B cell (primary cell): ENCODE measurements around the gene MED13. TPM values are rescaled to one million over a fixed set of nuclear protein-coding genes. Genes with fewer than 3 reads are reported as not detected.

Source experiments
- ATAC-seq: fragments of 200-7000 bp; cut with Tn5 transposase; one replicate; pipeline ENCODE4 v1.10.0; 2021; ENCODE audit warnings: low read depth, mild to moderate bottlenecking, moderate number of reproducible peaks, moderate library complexity
- CTCF ChIA-PET: fragments of 350-600 bp; sonication (Branson Sonifier 250); formaldehyde crosslinking; loops from one replicate; lab custom pipeline; 2021; ENCODE audit warnings: antibody characterized with exemption, inconsistent platforms; lab: Charles Lee
- POLR2A ChIA-PET: fragments of 350-600 bp; sonication (Branson Sonifier 250); formaldehyde crosslinking; loops from one replicate; lab custom pipeline; 2021; ENCODE audit warnings: antibody characterized with exemption; lab: Charles Lee
- DNase-seq: peaks from one replicate; pipeline ENCODE4 v3.0.0; 2013
- H2AFZ ChIP-seq: 2 replicates; pipeline ENCODE4 v1.6.1; 2012; ENCODE audit warnings: mild to moderate bottlenecking, low read depth, low read length; ENCODE audit not compliant: insufficient read depth, poor library complexity, severe bottlenecking
- H3K27ac ChIP-seq, 2 donors: 1 replicate in 1 of 2; 2 replicates in 1 of 2; pipeline ENCODE4 v1.5.1; 2012 to 2013; ENCODE audit warnings: low read length in 2 of 2, mild to moderate bottlenecking in 2 of 2, moderate library complexity in 1 of 2
- H3K27me3 ChIP-seq, 4 experiments: fragments of 200-600 bp in 1 of 4; sonication (generic) in 1 of 4; replicated peaks in 1 of 4; 1 replicate in 2 of 4; 2 replicates in 2 of 4; pipeline versions ENCODE4 v1.6.1 to v1.7.0; 2013 to 2016; ENCODE audit warnings: low read length in 3 of 4, mild to moderate bottlenecking in 2 of 4, mixed read lengths in 1 of 4, moderate library complexity in 1 of 4; ENCODE audit not compliant: insufficient read depth in 4 of 4, control insufficient read depth in 3 of 4; ENCODE audit errors: control extremely low read depth in 1 of 4
- H3K36me3 ChIP-seq, 2 experiments: replicated peaks in 1 of 2; 1 replicate in 1 of 2; 2 replicates in 1 of 2; pipeline versions ENCODE4 v1.6.1 to v1.7.1; 2013; ENCODE audit warnings: low read length in 1 of 2; ENCODE audit not compliant: insufficient read depth in 2 of 2, control insufficient read depth in 1 of 2; ENCODE audit errors: control extremely low read depth in 1 of 2, extremely low read depth in 1 of 2
- H3K4me1 ChIP-seq, 2 donors: fragments of 200-600 bp in 1 of 2; sonication (generic) in 1 of 2; 1 replicate in 1 of 2; 2 replicates in 1 of 2; pipeline versions ENCODE4 v1.5.1 to v1.6.1; 2013 to 2017; ENCODE audit warnings: low read length in 2 of 2; ENCODE audit not compliant: control insufficient read depth in 2 of 2, insufficient read depth in 2 of 2
- H3K4me2 ChIP-seq: replicated peaks from 2 replicates; pipeline ENCODE3; 2012; ENCODE audit warnings: mild to moderate bottlenecking, low read depth, low read length; ENCODE audit not compliant: poor library complexity, severe bottlenecking
- H3K4me3 ChIP-seq, 5 experiments: fragments of 200-600 bp in 1 of 5; sonication (generic) in 1 of 5; 1 replicate in 3 of 5; 2 replicates in 2 of 5; pipeline versions ENCODE4 v1.5.1 to v1.7.0; 2011 to 2016; ENCODE audit warnings: low read length in 4 of 5, mild to moderate bottlenecking in 4 of 5, low read depth in 2 of 5, control low read depth in 1 of 5, moderate library complexity in 1 of 5; ENCODE audit not compliant: insufficient read depth in 1 of 5; ENCODE audit errors: control extremely low read depth in 1 of 5, extremely low read depth in 1 of 5
- H3K79me2 ChIP-seq: fragments of 200-600 bp; sonication (generic); one replicate; pipeline ENCODE4 v1.6.0; 2016; ENCODE audit warnings: low read length; ENCODE audit not compliant: control insufficient read depth, insufficient read depth
- H3K9ac ChIP-seq: fragments of 200-600 bp; sonication (generic); 2 replicates; pipeline ENCODE4 v1.6.1; 2017; ENCODE audit warnings: mild to moderate bottlenecking, low read length, moderate library complexity
- H3K9me3 ChIP-seq, 3 donors: one replicate each; pipeline versions ENCODE4 v1.6.1 to v1.7.1; 2013; ENCODE audit warnings: low read length in 2 of 3; ENCODE audit not compliant: control insufficient read depth in 2 of 3, insufficient read depth in 1 of 3; ENCODE audit errors: control extremely low read depth in 1 of 3
- H4K20me1 ChIP-seq: 2 replicates; pipeline ENCODE4 v1.6.0; 2012; ENCODE audit warnings: mild to moderate bottlenecking, low read length; ENCODE audit not compliant: insufficient read depth, control insufficient read depth, poor library complexity, severe bottlenecking
- H3K27ac Mint-ChIP-seq: one replicate; pipeline ENCODE4 v1.8.0; 2021; ENCODE audit warnings: mixed read lengths
- H3K27me3 Mint-ChIP-seq: one replicate; pipeline ENCODE4 v1.8.0; 2021; ENCODE audit warnings: mixed read lengths
- H3K4me1 Mint-ChIP-seq: one replicate; pipeline ENCODE4 v1.8.0; 2021; ENCODE audit warnings: mixed read lengths
- H3K4me3 Mint-ChIP-seq: one replicate; pipeline ENCODE4 v1.8.0; 2021; ENCODE audit warnings: mixed read lengths
- H3K9me3 Mint-ChIP-seq: one replicate; pipeline ENCODE4 v1.8.0; 2022; ENCODE audit warnings: mixed read lengths; ENCODE audit not compliant: insufficient read depth
- EZH2 ChIP-seq: IDR thresholded peaks from 2 replicates; pipeline ENCODE4 v1.6.1; 2012; ENCODE audit warnings: borderline replicate concordance, low read depth, mild to moderate bottlenecking, moderate library complexity, low read length; ENCODE audit not compliant: insufficient read depth, poor library complexity, severe bottlenecking
- WGBS: methylation state at CpG from one replicate; pipeline ENCODE4 v1.1.5; 2013; ENCODE audit warnings: missing lambda C conversion rate; ENCODE audit not compliant: insufficient coverage; 5-methylcytosine and 5-hydroxymethylcytosine counted together
- intact Hi-C: fragments of 100-400 bp; cut with micrococcal nuclease; formaldehyde crosslinking; loops from one replicate; pipeline ENCODE4 v1.10.0; 2022
- polyA plus RNA-seq: library from polyadenylated mRNA; depleted of rRNA; stranded (reverse); fragments of >200 nt; gene quantifications from 2 replicates; pipeline ENCODE4 v1.2.3, GENCODE V29; 2012
- total RNA-seq, 2 donors: library from RNA; stranded (reverse); fragments of 120-200 nt in 1 of 2; gene quantifications; 1 replicate in 1 of 2; 2 replicates in 1 of 2; pipeline versions ENCODE4 v1.2.3 to v1.2.4, GENCODE V29; 2013 to 2022
- TF ChIP-seq, protein P1 (sequence below): fragments of 200-600 bp; IDR thresholded peaks from one replicate; pipeline ENCODE4 v1.8.0; 2022; ENCODE audit warnings: antibody characterized with exemption, mild to moderate bottlenecking

The MED13 gene
- total and polyA plus RNA-seq, 2 donors (not counting 1 experiment from before 2014, with no cell fraction given): 17.3 to 120 TPM

DNA sequence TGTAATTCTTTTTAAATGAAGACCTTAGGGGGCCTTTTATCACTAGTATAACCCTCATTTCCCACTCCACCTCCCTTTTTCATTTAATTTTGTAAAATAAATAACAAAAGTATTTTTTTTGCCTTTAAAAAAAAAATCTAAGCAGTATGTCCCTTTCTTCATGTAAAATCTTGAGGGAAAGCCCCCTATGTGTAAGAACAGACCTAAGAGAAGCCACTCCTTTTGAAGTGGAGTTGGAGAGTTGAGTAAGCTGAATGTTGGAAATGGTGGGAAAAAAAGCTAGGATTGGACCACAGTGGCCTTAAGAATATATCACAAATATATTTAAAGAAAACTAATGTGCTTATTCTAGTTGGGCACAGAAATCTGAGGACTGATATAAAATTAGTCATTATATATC is 92.8 kb downstream of the MED13 start:
- Histone ChIP-seq H3K9ac (no peak overlapping the region), H3K79me2 (no peaks in the 10 kb centered on the region), H3K4me3 (no peak overlapping the region), H3K9me3 (no peaks in the 10 kb centered on the region), H3K4me1 (no peaks in the 10 kb centered on the region), H3K4me2 (no peak overlapping the region), H3K27ac (no peak overlapping the region), H4K20me1 (no peaks in the 10 kb centered on the region), H3K36me3 (peaks cover 1 to 50% of the 10 kb centered on the region in 2 experiments), H2AFZ (no peak overlapping the region), H3K27me3 (no peaks in the 10 kb centered on the region)
- peaks cover 8% of the 10 kb centered on the region for H3K4me1 Mint-ChIP-seq
- DNase-seq (no peak), ATAC-seq (no peak)
- intact Hi-C loops: no loop called here
- no peaks in the 10 kb centered on the region for H3K9me3 Mint-ChIP-seq
- CTCF ChIA-PET: no interaction called here
- no peak for TF ChIP-seq EZH2
- TF ChIP-seq, protein P1, sequence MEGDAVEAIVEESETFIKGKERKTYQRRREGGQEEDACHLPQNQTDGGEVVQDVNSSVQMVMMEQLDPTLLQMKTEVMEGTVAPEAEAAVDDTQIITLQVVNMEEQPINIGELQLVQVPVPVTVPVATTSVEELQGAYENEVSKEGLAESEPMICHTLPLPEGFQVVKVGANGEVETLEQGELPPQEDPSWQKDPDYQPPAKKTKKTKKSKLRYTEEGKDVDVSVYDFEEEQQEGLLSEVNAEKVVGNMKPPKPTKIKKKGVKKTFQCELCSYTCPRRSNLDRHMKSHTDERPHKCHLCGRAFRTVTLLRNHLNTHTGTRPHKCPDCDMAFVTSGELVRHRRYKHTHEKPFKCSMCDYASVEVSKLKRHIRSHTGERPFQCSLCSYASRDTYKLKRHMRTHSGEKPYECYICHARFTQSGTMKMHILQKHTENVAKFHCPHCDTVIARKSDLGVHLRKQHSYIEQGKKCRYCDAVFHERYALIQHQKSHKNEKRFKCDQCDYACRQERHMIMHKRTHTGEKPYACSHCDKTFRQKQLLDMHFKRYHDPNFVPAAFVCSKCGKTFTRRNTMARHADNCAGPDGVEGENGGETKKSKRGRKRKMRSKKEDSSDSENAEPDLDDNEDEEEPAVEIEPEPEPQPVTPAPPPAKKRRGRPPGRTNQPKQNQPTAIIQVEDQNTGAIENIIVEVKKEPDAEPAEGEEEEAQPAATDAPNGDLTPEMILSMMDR: no peak
- H3K27me3 Mint-ChIP-seq: no peaks in the 10 kb centered on the region
- no peak overlapping the region for H3K27ac Mint-ChIP-seq
- no peak overlapping the region for H3K4me3 Mint-ChIP-seq
- POLR2A ChIA-PET: no interaction called here

DNA sequence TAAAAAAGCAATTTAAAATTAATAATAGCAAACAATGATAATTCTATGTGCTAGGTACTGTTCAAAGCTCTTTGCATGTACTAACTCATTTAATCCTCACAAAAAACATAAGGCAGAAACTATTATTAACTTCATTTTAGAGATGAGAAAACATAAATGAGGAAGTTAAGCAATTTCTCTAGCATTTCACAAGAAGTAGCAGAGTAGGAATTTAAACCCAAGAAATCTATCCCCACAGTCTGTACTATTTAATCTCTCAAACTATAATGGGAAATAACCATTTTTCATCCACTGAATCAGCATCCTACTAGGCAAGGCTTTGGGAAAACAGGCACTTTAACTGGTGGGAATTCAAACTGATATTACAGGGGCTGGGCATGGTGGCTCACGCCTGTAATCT is 95.0 kb downstream of the MED13 start:
- ChIA-PET CTCF (no interaction called here), POLR2A (no interaction called here)
- Histone ChIP-seq H3K27ac (no peak overlapping the region), H3K27me3 (no peaks in the 10 kb centered on the region), H3K9ac (no peak overlapping the region), H3K4me3 (no peak overlapping the region), H3K9me3 (no peaks in the 10 kb centered on the region), H2AFZ (no peak overlapping the region), H3K79me2 (no peaks in the 10 kb centered on the region), H4K20me1 (peaks cover 2% of the 10 kb centered on the region), H3K4me1 (no peaks in the 10 kb centered on the region), H3K4me2 (no peak overlapping the region), H3K36me3 (peaks cover 4 to 66% of the 10 kb centered on the region in 2 experiments)
- no peaks in the 10 kb centered on the region for H3K27me3 Mint-ChIP-seq
- intact Hi-C loops: no loop called here
- ATAC-seq: no peak
- DNase-seq: no peak
- WGBS: no CpG with 5 or more reads among the region's 1 CpG
- peaks cover 2% of the 10 kb centered on the region for H3K4me1 Mint-ChIP-seq
- H3K27ac Mint-ChIP-seq: no peak overlapping the region
- no peaks in the 10 kb centered on the region for H3K9me3 Mint-ChIP-seq
- H3K4me3 Mint-ChIP-seq: no peak overlapping the region
- TF ChIP-seq, protein P1: no peak
- TF ChIP-seq EZH2: no peak
